ENCODE measurements around the gene NAGPA.

DNA sequence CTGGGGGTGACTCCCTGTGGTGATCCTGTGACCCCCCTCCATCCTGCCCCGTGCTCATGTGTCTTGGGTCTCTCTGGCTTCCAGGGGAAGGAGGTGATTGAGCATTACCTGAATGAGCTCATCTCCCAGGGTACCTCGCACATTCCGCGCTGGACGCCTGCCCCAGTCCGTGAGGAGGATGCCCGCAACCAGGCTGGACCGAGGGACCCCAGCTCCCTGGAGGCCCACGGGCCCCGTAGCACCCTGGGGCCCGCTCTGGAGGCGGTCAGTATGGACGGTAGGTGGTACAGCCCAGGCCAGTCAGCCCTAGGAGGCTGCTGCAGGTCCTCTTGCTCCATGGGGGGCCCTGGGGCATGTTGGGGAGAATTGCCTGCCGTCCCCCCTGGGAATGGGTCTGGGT, 42.0 kb downstream of the NAGPA start:
- TF ChIP-seq, protein P1, sequence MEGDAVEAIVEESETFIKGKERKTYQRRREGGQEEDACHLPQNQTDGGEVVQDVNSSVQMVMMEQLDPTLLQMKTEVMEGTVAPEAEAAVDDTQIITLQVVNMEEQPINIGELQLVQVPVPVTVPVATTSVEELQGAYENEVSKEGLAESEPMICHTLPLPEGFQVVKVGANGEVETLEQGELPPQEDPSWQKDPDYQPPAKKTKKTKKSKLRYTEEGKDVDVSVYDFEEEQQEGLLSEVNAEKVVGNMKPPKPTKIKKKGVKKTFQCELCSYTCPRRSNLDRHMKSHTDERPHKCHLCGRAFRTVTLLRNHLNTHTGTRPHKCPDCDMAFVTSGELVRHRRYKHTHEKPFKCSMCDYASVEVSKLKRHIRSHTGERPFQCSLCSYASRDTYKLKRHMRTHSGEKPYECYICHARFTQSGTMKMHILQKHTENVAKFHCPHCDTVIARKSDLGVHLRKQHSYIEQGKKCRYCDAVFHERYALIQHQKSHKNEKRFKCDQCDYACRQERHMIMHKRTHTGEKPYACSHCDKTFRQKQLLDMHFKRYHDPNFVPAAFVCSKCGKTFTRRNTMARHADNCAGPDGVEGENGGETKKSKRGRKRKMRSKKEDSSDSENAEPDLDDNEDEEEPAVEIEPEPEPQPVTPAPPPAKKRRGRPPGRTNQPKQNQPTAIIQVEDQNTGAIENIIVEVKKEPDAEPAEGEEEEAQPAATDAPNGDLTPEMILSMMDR (conservative IDR thresholded peaks at IDR 0.05; ENCODE audit: low read depth in 2 of 2): no peak
- TF ChIP-seq POLR2AphosphoS5 (IDR thresholded peaks at IDR 0.05; ENCODE audit: low read depth): no peak
